SU-DHL-6 (cell line): ENCODE measurements around the gene BLOC1S5.

Experiments
- EZH2phosphoT487 ChIP-seq: fragments of 200-600 bp; sonication (generic), shearing (Covaris generic); conservative IDR thresholded peaks from 2 replicates; pipeline ENCODE4 v1.6.1; 2018; ENCODE audit warnings: mild to moderate bottlenecking, antibody characterized with exemption, low read length, moderate library complexity, mixed read lengths
- TF ChIP-seq, protein P1 (sequence below): fragments of 200-600 bp; sonication (generic); IDR thresholded peaks from one replicate; pipeline ENCODE4 v1.5.1; 2017; ENCODE audit warnings: antibody characterized with exemption, mild to moderate bottlenecking, low read length, moderate library complexity; ENCODE audit not compliant: insufficient read depth, poor library complexity, severe bottlenecking

DNA sequence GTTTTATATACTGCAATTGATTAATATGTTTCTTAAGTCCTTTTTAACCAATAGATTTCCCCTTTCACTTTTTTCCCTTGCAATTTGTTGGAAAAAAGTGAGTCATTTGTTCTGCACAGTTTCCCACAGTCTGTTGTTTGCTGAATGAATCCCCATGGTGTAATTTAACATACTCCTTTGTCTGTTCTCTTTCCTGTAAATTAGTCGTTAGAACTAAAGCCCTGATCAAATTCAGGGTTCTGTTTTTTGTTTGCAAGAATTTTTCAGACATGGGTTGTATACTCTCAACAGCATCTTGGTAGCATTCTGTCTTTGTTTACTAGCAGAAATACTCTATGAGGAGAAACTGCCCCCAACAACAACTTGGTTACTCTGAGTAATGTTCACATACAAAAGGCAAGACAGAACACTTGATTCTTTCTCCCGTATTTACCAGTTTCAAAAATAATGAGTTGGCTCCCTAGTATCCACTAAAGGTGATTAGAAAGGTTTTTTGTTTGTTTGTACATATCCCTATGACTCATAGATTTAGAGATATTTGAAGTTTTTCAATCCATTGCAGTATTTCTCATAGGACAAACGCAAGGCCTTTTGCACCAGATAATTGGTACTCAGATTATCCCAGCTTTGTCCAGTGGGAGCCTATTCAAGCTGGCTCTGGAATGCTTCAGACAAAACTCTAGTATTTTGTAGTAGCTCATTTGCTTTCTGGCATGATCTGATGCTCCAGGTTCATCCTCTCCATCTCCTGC is 16.5 kb downstream of the BLOC1S5 start:
- TF ChIP-seq, protein P1, sequence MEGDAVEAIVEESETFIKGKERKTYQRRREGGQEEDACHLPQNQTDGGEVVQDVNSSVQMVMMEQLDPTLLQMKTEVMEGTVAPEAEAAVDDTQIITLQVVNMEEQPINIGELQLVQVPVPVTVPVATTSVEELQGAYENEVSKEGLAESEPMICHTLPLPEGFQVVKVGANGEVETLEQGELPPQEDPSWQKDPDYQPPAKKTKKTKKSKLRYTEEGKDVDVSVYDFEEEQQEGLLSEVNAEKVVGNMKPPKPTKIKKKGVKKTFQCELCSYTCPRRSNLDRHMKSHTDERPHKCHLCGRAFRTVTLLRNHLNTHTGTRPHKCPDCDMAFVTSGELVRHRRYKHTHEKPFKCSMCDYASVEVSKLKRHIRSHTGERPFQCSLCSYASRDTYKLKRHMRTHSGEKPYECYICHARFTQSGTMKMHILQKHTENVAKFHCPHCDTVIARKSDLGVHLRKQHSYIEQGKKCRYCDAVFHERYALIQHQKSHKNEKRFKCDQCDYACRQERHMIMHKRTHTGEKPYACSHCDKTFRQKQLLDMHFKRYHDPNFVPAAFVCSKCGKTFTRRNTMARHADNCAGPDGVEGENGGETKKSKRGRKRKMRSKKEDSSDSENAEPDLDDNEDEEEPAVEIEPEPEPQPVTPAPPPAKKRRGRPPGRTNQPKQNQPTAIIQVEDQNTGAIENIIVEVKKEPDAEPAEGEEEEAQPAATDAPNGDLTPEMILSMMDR: no peak
- no peak for TF ChIP-seq EZH2phosphoT487
